ENCODE measurements around the gene MROH2A. TPM values are rescaled to one million over a fixed set of nuclear protein-coding genes. Genes with fewer than 3 reads are reported as not detected.

The MROH2A gene
- total RNA-seq, 1 donor from 2014 or later = not detected

GRCh38 chr2:233802132-233802815 lies 24.1 kb downstream of the MROH2A start:
- Mint-ChIP-seq H3K27me3 (ENCODE audit: low read depth) (peaks cover 25% of the 10 kb centered on the region), H3K27ac (ENCODE audit: unreplicated experiment) (no peak overlapping the region), H3K4me1 (ENCODE audit: low read depth) (peaks cover 4% of the 10 kb centered on the region), H3K36me3 (ENCODE audit: low read depth) (peaks cover 2% of the 10 kb centered on the region), H3K9me3 (ENCODE audit: low read depth) (peaks cover 5% of the 10 kb centered on the region), H3K4me3 (ENCODE audit: unreplicated experiment) (no peak overlapping the region)
- no peak for TF ChIP-seq CTCF (IDR thresholded peaks at IDR 0.05)
- no peak for DNase-seq (ENCODE audit: low spot score)

- Mint-ChIP-seq H3K4me1 (ENCODE audit: low read depth) (peaks cover 4% of the 10 kb centered on the region), H3K27ac (ENCODE audit: unreplicated experiment) (no peak overlapping the region), H3K9me3 (ENCODE audit: low read depth) (peaks cover 5% of the 10 kb centered on the region), H3K4me3 (ENCODE audit: unreplicated experiment) (no peak overlapping the region), H3K27me3 (ENCODE audit: low read depth) (peaks cover 23% of the 10 kb centered on the region), H3K36me3 (ENCODE audit: low read depth) (peaks cover 2% of the 10 kb centered on the region)
- DNase-seq (ENCODE audit: low spot score) = no peak
- no peak for TF ChIP-seq CTCF (IDR thresholded peaks at IDR 0.05)
Measured at GRCh38 chr2:233803292-233803911, 25.3 kb downstream of the MROH2A start.

GRCh38 chr2:233803994-233804393 lies 25.9 kb downstream of the MROH2A start:
- Mint-ChIP-seq H3K36me3 (ENCODE audit: low read depth) (peaks cover 2% of the 10 kb centered on the region), H3K4me1 (ENCODE audit: low read depth) (peaks cover 4% of the 10 kb centered on the region), H3K4me3 (ENCODE audit: unreplicated experiment) (no peak overlapping the region), H3K9me3 (ENCODE audit: low read depth) (peaks cover 5% of the 10 kb centered on the region), H3K27ac (ENCODE audit: unreplicated experiment) (no peak overlapping the region), H3K27me3 (ENCODE audit: low read depth) (peaks cover 26% of the 10 kb centered on the region)
- DNase-seq (ENCODE audit: low spot score) = no peak
- TF ChIP-seq CTCF (IDR thresholded peaks at IDR 0.05) = no peak

GRCh38 chr2:233807215-233807865 lies 29.2 kb downstream of the MROH2A start:
- Mint-ChIP-seq H3K27ac (ENCODE audit: unreplicated experiment) (no peak overlapping the region), H3K4me1 (ENCODE audit: low read depth) (no peaks in the 10 kb centered on the region), H3K27me3 (ENCODE audit: low read depth) (peaks cover 32% of the 10 kb centered on the region), H3K4me3 (ENCODE audit: unreplicated experiment) (no peak overlapping the region), H3K9me3 (ENCODE audit: low read depth) (no peaks in the 10 kb centered on the region), H3K36me3 (ENCODE audit: low read depth) (no peaks in the 10 kb centered on the region)
- DNase-seq (ENCODE audit: low spot score) = peak; percentile 75
- no peak for TF ChIP-seq CTCF (IDR thresholded peaks at IDR 0.05)
